ENCODE measurements around the gene HOXB3. TPM values are rescaled to one million over a fixed set of nuclear protein-coding genes. Genes with fewer than 3 reads are reported as not detected.
A peak's percentile ranks its signal among the peaks of the same experiment; 100 is the strongest.

Gene HOXB3
- total RNA-seq, 2 experiments from 2014 or later = 2.0 TPM

GRCh38 chr17:48615047-48615962, 25.3 kb upstream of the HOXB3 start, which contains the start of gene HOXB8:
Gene HOXB8 (minus strand): TSS chr17:48615292. CDS start chr17:48614704, 588 bp downstream.
- DNase-seq = no peak
- no peaks in the 10 kb centered on the region for H3K36me3 Mint-ChIP-seq (ENCODE audit: low read depth)
- H3K4me3 Mint-ChIP-seq = peak within 1 kb of the TSS; percentile 27
- CTCF ChIA-PET = interaction anchor here (0.7 to 2.7 kb wide), 12 partner anchors 8 to 353 kb away, joined by 3 to 19 read pairs (median 4); partner anchors contain the start of genes HOXB5 and HOXB9
- H3K9me3 Mint-ChIP-seq = no peaks in the 10 kb centered on the region
- H3K4me1 Mint-ChIP-seq (ENCODE audit: low read depth) = peaks cover 56% of the 10 kb centered on the region
- peaks cover 77% of the 10 kb centered on the region for H3K27me3 Mint-ChIP-seq (ENCODE audit: low read depth)
- intact Hi-C loops (cut with micrococcal nuclease) = no loop called here
- no peak within 1 kb of the TSS for H3K27ac Mint-ChIP-seq

GRCh38 chr17:48613862-48614694, 24.0 kb upstream of the HOXB3 start:
- peaks cover 52% of the 10 kb centered on the region for H3K4me1 Mint-ChIP-seq (ENCODE audit: low read depth)
- no peaks in the 10 kb centered on the region for H3K9me3 Mint-ChIP-seq

GRCh38 chr17:48612854-48613691, 23.0 kb upstream of the HOXB3 start:
- Mint-ChIP-seq H3K4me1 (ENCODE audit: low read depth) (peaks cover 42% of the 10 kb centered on the region), H3K27me3 (ENCODE audit: low read depth) (peaks cover 76% of the 10 kb centered on the region), H3K9me3 (no peaks in the 10 kb centered on the region), H3K4me3 (peak overlapping the region; percentile 80), H3K36me3 (ENCODE audit: low read depth) (no peaks in the 10 kb centered on the region), H3K27ac (no peak overlapping the region)
- peak; percentile 47 for DNase-seq
- intact Hi-C loops (cut with micrococcal nuclease) = loop anchor here (1.0 to 5.0 kb wide), 3 partner anchors 13 to 109 kb away; partner anchors contain the start of genes HOXB9, PRAC1 and PRAC2
- CTCF ChIA-PET = interaction anchor here (0.7 to 2.7 kb wide), 8 partner anchors 10 to 130 kb away, joined by 3 to 19 read pairs (median 5); partner anchors contain the start of genes HOXB5 and HOXB9

More at GRCh38 chr17:48613862-48614694, 24.0 kb upstream of the HOXB3 start:
- CTCF ChIA-PET = interaction anchor here (0.6 to 2.7 kb wide), 11 partner anchors 9 to 433 kb away, joined by 3 to 19 read pairs (median 4); partner anchors contain the start of genes HOXB5 and HOXB9
- Mint-ChIP-seq H3K36me3 (ENCODE audit: low read depth) (no peaks in the 10 kb centered on the region), H3K27me3 (ENCODE audit: low read depth) (peaks cover 77% of the 10 kb centered on the region), H3K27ac (no peak overlapping the region), H3K4me3 (peak overlapping the region; percentile 42)
- intact Hi-C loops (cut with micrococcal nuclease) = loop anchor here (1.0 to 5.0 kb wide), 3 partner anchors 12 to 108 kb away; partner anchors contain the start of genes HOXB9, PRAC1 and PRAC2
- DNase-seq = peak; percentile 29

GRCh38 chr17:48612456-48612853, 22.4 kb upstream of the HOXB3 start:
- Mint-ChIP-seq H3K4me1 (ENCODE audit: low read depth) (peaks cover 39% of the 10 kb centered on the region), H3K27me3 (ENCODE audit: low read depth) (peaks cover 75% of the 10 kb centered on the region), H3K36me3 (ENCODE audit: low read depth) (no peaks in the 10 kb centered on the region), H3K27ac (no peak overlapping the region), H3K4me3 (peak overlapping the region; percentile 67), H3K9me3 (no peaks in the 10 kb centered on the region)
- DNase-seq = no peak
- CTCF ChIA-PET = interaction anchor here (0.7 to 2.7 kb wide), 8 partner anchors 11 to 130 kb away, joined by 3 to 19 read pairs (median 5); partner anchors contain the start of genes HOXB5 and HOXB9
- intact Hi-C loops (cut with micrococcal nuclease) = loop anchor here (2.0 to 5.0 kb wide), 2 partner anchors 16 to 110 kb away; partner anchors contain the start of genes PRAC1 and PRAC2

GRCh38 chr17:48611681-48612455, 21.8 kb upstream of the HOXB3 start:
- CTCF ChIA-PET = interaction anchor here (1.5 kb wide), 1 partner anchor 14 kb away, joined by 5 read pairs; the partner anchor contains the start of gene HOXB9
- H3K27me3 Mint-ChIP-seq (ENCODE audit: low read depth) = peaks cover 74% of the 10 kb centered on the region
- DNase-seq = peak; percentile 32
- H3K4me1 Mint-ChIP-seq (ENCODE audit: low read depth) = peaks cover 34% of the 10 kb centered on the region
- H3K9me3 Mint-ChIP-seq = no peaks in the 10 kb centered on the region
- no peaks in the 10 kb centered on the region for H3K36me3 Mint-ChIP-seq (ENCODE audit: low read depth)
- intact Hi-C loops (cut with micrococcal nuclease) = loop anchor here (2.0 to 5.0 kb wide), 2 partner anchors 15 to 110 kb away; partner anchors contain the start of genes PRAC1 and PRAC2
- H3K4me3 Mint-ChIP-seq = peak overlapping the region; percentile 89
- H3K27ac Mint-ChIP-seq = no peak overlapping the region

- Mint-ChIP-seq H3K36me3 (ENCODE audit: low read depth) (no peaks in the 10 kb centered on the region), H3K27ac (no peak overlapping the region), H3K9me3 (no peaks in the 10 kb centered on the region), H3K4me3 (peak overlapping the region; percentile 89), H3K27me3 (ENCODE audit: low read depth) (peaks cover 74% of the 10 kb centered on the region), H3K4me1 (ENCODE audit: low read depth) (peaks cover 34% of the 10 kb centered on the region)
- intact Hi-C loops (cut with micrococcal nuclease) = loop anchor here (5.0 kb wide), 1 partner anchor 111 kb away; the partner anchor contains the start of genes PRAC1 and PRAC2
- no peak for DNase-seq
- CTCF ChIA-PET = no interaction called here
Measured at GRCh38 chr17:48611213-48611612, 21.2 kb upstream of the HOXB3 start.

GRCh38 chr17:48610282-48611211, 20.5 kb upstream of the HOXB3 start, which contains the start of gene HOXB7:
Gene HOXB7 (minus strand): TSS chr17:48611017. CDS start chr17:48610918, 99 bp downstream.
- Mint-ChIP-seq H3K9me3 (no peaks in the 10 kb centered on the region), H3K27ac (no peak within 1 kb of the TSS), H3K4me1 (ENCODE audit: low read depth) (peaks cover 33% of the 10 kb centered on the region), H3K27me3 (ENCODE audit: low read depth) (peaks cover 71% of the 10 kb centered on the region), H3K36me3 (ENCODE audit: low read depth) (no peaks in the 10 kb centered on the region), H3K4me3 (peak within 1 kb of the TSS; percentile 89)
- DNase-seq = peak; percentile 77
- CTCF ChIA-PET = interaction anchor here (1.2 to 2.7 kb wide), 3 partner anchors 8 to 113 kb away, joined by 5 to 15 read pairs (median 5); partner anchors contain the start of gene PRAC2
- intact Hi-C loops (cut with micrococcal nuclease) = loop anchor here (5.0 kb wide), 1 partner anchor 112 kb away; the partner anchor contains the start of genes PRAC1 and PRAC2

- Mint-ChIP-seq H3K4me3 (peak overlapping the region; percentile 89), H3K27me3 (ENCODE audit: low read depth) (peaks cover 68% of the 10 kb centered on the region), H3K9me3 (no peaks in the 10 kb centered on the region), H3K4me1 (ENCODE audit: low read depth) (peaks cover 27% of the 10 kb centered on the region), H3K36me3 (ENCODE audit: low read depth) (no peaks in the 10 kb centered on the region), H3K27ac (no peak overlapping the region)
- intact Hi-C loops (cut with micrococcal nuclease) = loop anchor here (5.0 kb wide), 1 partner anchor 112 kb away; the partner anchor contains the start of genes PRAC1 and PRAC2
- no peak for DNase-seq
- CTCF ChIA-PET = interaction anchor here (0.6 to 2.7 kb wide), 5 partner anchors 8 to 187 kb away, joined by 3 to 15 read pairs (median 5); partner anchors contain the start of gene PRAC2
Measured at GRCh38 chr17:48609759-48610281, 19.8 kb upstream of the HOXB3 start.

GRCh38 chr17:48609033-48609432, 19.0 kb upstream of the HOXB3 start:
- H3K4me3 Mint-ChIP-seq = no peak overlapping the region
- H3K4me1 Mint-ChIP-seq (ENCODE audit: low read depth) = peaks cover 28% of the 10 kb centered on the region
- no peak overlapping the region for H3K27ac Mint-ChIP-seq
- DNase-seq = no peak
- H3K27me3 Mint-ChIP-seq (ENCODE audit: low read depth) = peaks cover 70% of the 10 kb centered on the region
- H3K36me3 Mint-ChIP-seq (ENCODE audit: low read depth) = no peaks in the 10 kb centered on the region
- intact Hi-C loops (cut with micrococcal nuclease) = no loop called here
- H3K9me3 Mint-ChIP-seq = no peaks in the 10 kb centered on the region
- CTCF ChIA-PET = interaction anchor here (0.6 to 3.3 kb wide), 5 partner anchors 7 to 188 kb away, joined by 3 to 15 read pairs (median 5); partner anchors contain the start of gene HOXB5
